SK-N-SH (cell line): ENCODE results near the gene TAF1L. TPM values are rescaled to one million over a fixed set of nuclear protein-coding genes. Genes with fewer than 3 reads are reported as not detected.

Experiments
- CTCF ChIA-PET: fragments of 300-600, 350-600 bp; formaldehyde crosslinking; extraction: SDS; loops from one replicate; lab custom pipeline; 2021; lab: Yijun Ruan, JAX
- POLR2A ChIA-PET: fragments of 350-600 bp; sonication (Branson Sonifier 250); formaldehyde crosslinking; extraction: SDS; loops from one replicate; lab custom pipeline; 2020; ENCODE audit warnings: antibody characterized with exemption, inconsistent platforms; lab: Yijun Ruan, JAX
- DNase-seq: peaks from one replicate; pipeline ENCODE4 v3.0.0; 2012
- H2AFZ ChIP-seq: fragments of 200-600 bp; sonication (generic); 2 replicates; pipeline ENCODE4 v1.8.1; 2016; ENCODE audit warnings: antibody characterized with exemption, mild to moderate bottlenecking, low read depth
- H3F3A ChIP-seq: fragments of 200-600 bp; sonication (generic); replicated peaks from 2 replicates; pipeline ENCODE3; 2016; ENCODE audit warnings: antibody characterized with exemption, mild to moderate bottlenecking; ENCODE audit not compliant: insufficient read depth
- H3K27ac ChIP-seq, 2 experiments: fragments of 200-500 bp in 1 of 2; fragments of 200-600 bp in 1 of 2; sonication (Bioruptor generic) in 1 of 2; sonication (generic), shearing (Covaris generic) in 1 of 2; 2 replicates each; pipeline versions ENCODE4 v1.5.1 to v1.6.1; 2014 to 2016; ENCODE audit warnings: low read depth in 2 of 2, inconsistent platforms in 1 of 2, low read length in 1 of 2, mild to moderate bottlenecking in 1 of 2, mixed read lengths in 1 of 2
- H3K27me3 ChIP-seq: fragments of 200-600 bp; sonication (generic), shearing (Covaris generic); 2 replicates; pipeline ENCODE4 v1.6.1; 2016; ENCODE audit warnings: mixed run types; ENCODE audit not compliant: insufficient read depth
- H3K36me3 ChIP-seq, 2 experiments: fragments of 200-500 bp in 1 of 2; fragments of 200-600 bp in 1 of 2; sonication (Bioruptor generic) in 1 of 2; sonication (generic) in 1 of 2; replicated peaks in 1 of 2; 2 replicates each; pipeline versions ENCODE3 to v1.5.1; 2014 to 2016; ENCODE audit warnings: low read length in 1 of 2, mild to moderate bottlenecking in 1 of 2; ENCODE audit not compliant: insufficient read depth in 2 of 2, control insufficient read depth in 1 of 2
- H3K4me1 ChIP-seq, 2 experiments: fragments of 200-500 bp in 1 of 2; fragments of 200-600 bp in 1 of 2; sonication (Bioruptor generic) in 1 of 2; sonication (generic), shearing (Covaris generic) in 1 of 2; 2 replicates each; pipeline versions ENCODE4 v1.5.1 to v1.6.1; 2014 to 2016; ENCODE audit warnings: low read depth in 1 of 2, low read length in 1 of 2, mixed run types in 1 of 2; ENCODE audit not compliant: insufficient read depth in 2 of 2, control insufficient read depth in 1 of 2
- H3K4me2 ChIP-seq: fragments of 200-600 bp; sonication (generic), shearing (Covaris generic); 2 replicates; pipeline ENCODE4 v1.6.1; 2017; ENCODE audit warnings: mixed run types
- H3K4me3 ChIP-seq, 2 experiments: fragments of 200-500 bp in 1 of 2; fragments of 200-600 bp in 1 of 2; sonication (Bioruptor generic) in 1 of 2; sonication (generic), shearing (Covaris generic) in 1 of 2; 2 replicates each; pipeline versions ENCODE4 v1.5.1 to v1.8.1; 2014 to 2016; ENCODE audit warnings: low read depth in 2 of 2, inconsistent platforms in 1 of 2, low read length in 1 of 2, mild to moderate bottlenecking in 1 of 2, mixed read lengths in 1 of 2, moderate library complexity in 1 of 2
- H3K79me2 ChIP-seq: fragments of 200-600 bp; sonication (generic); 2 replicates; pipeline ENCODE4 v1.8.1; 2017; ENCODE audit warnings: mild to moderate bottlenecking; ENCODE audit not compliant: insufficient read depth
- H3K9ac ChIP-seq: fragments of 200-600 bp; sonication (generic); 2 replicates; pipeline ENCODE4 v1.6.1; 2017; ENCODE audit warnings: mixed run types
- H3K9me2 ChIP-seq: fragments of 200-600 bp; sonication (generic); 2 replicates; pipeline ENCODE4 v1.6.1; 2017; ENCODE audit warnings: mixed run types
- H3K9me3 ChIP-seq: fragments of 200-600 bp; sonication (generic); 2 replicates; pipeline ENCODE4 v1.6.1; 2017; ENCODE audit warnings: mixed run types, mild to moderate bottlenecking, moderate library complexity
- H4K20me1 ChIP-seq: fragments of 200-600 bp; sonication (generic); 2 replicates; pipeline ENCODE4 v1.6.1; 2017; ENCODE audit warnings: mild to moderate bottlenecking, mixed run types; ENCODE audit not compliant: insufficient read depth
- CTCF ChIP-seq: fragments of 200-600 bp; sonication (generic); IDR thresholded peaks from 2 replicates; pipeline ENCODE4 v1.6.1; 2017; ENCODE audit warnings: antibody characterized with exemption, mild to moderate bottlenecking, moderate library complexity
- EP300 ChIP-seq, 2 experiments: IDR thresholded peaks; 2 replicates each; pipeline versions ENCODE4 v1.4.0 to v1.6.1; 2012; ENCODE audit warnings: borderline replicate concordance in 1 of 2, low read depth in 1 of 2, low read length in 1 of 2
- EZH2phosphoT487 ChIP-seq: fragments of 200-600 bp; sonication (generic); IDR thresholded peaks from 2 replicates; pipeline ENCODE4 v1.6.1; 2017; ENCODE audit warnings: low read depth, mixed run types, mild to moderate bottlenecking, antibody characterized with exemption, moderate library complexity, borderline replicate concordance
- FOXJ3 ChIP-seq: sonication (generic); formaldehyde crosslinking; IDR thresholded peaks from 2 replicates; pipeline ENCODE4 v1.5.1; 2020; ENCODE audit warnings: mild to moderate bottlenecking, missing genetic modification reagents
- GATA2 ChIP-seq: sonication (generic); formaldehyde crosslinking; IDR thresholded peaks from 2 replicates; pipeline ENCODE4 v1.5.0; 2020; ENCODE audit warnings: mild to moderate bottlenecking, missing genetic modification reagents
- IRF3 ChIP-seq: fragments of 150-350 bp; IDR thresholded peaks from 2 replicates; pipeline ENCODE4 v1.6.1; 2016; ENCODE audit warnings: mild to moderate bottlenecking, low read depth, low read length
- MXI1 ChIP-seq: IDR thresholded peaks from 2 replicates; pipeline ENCODE4 v1.6.1; 2012; ENCODE audit warnings: mild to moderate bottlenecking, low read depth, low read length, improper control_type of control experiment
- NRF1 ChIP-seq: IDR thresholded peaks from 2 replicates; pipeline ENCODE4 v1.6.1; 2012; ENCODE audit warnings: low read depth, mild to moderate bottlenecking, low read length
- RAD21 ChIP-seq: IDR thresholded peaks from 2 replicates; pipeline ENCODE4 v1.6.1; 2012; ENCODE audit warnings: mild to moderate bottlenecking, low read length
- RCOR1 ChIP-seq: fragments of 150-350 bp; IDR thresholded peaks from 2 replicates; pipeline ENCODE4 v1.6.1; 2017; ENCODE audit warnings: antibody characterized with exemption, low read length
- RXRA ChIP-seq: IDR thresholded peaks from 2 replicates; pipeline ENCODE4 v1.4.0; 2012; ENCODE audit warnings: low read depth, mild to moderate bottlenecking, borderline replicate concordance
- SMC3 ChIP-seq: IDR thresholded peaks from 2 replicates; pipeline ENCODE4 v1.6.1; 2012; ENCODE audit warnings: low read depth, low read length, improper control_type of control experiment
- TAF1 ChIP-seq: IDR thresholded peaks from 2 replicates; pipeline ENCODE4 v1.6.1; 2012; ENCODE audit warnings: low read depth, mild to moderate bottlenecking, low read length, moderate library complexity, borderline replicate concordance
- TCF12 ChIP-seq: IDR thresholded peaks from 2 replicates; pipeline ENCODE4 v1.4.0; 2012
- WGBS: methylation state at CpG from one replicate; pipeline ENCODE4 v1.1.6; 2017; ENCODE audit warnings: low lambda C conversion rate; 5-methylcytosine and 5-hydroxymethylcytosine counted together
- polyA plus RNA-seq, 3 experiments: library from polyadenylated mRNA; depleted of rRNA; stranded (reverse); fragments of >200 nt; gene quantifications; 2 replicates each; pipeline ENCODE4 v1.2.3, GENCODE V29; 2012
- TF ChIP-seq, protein P1 (sequence below): fragments of 150-350 bp; IDR thresholded peaks from 2 replicates; pipeline ENCODE4 v1.6.1; 2017; ENCODE audit warnings: antibody characterized with exemption, low read length, low read depth, borderline replicate concordance
- TF ChIP-seq, protein P2 (sequence below): IDR thresholded peaks from 2 replicates; pipeline ENCODE4 v1.6.1; 2012; ENCODE audit warnings: mild to moderate bottlenecking, low read depth, low read length, moderate library complexity

TAF1L gene
- polyA plus RNA-seq, 1 of the 3 experiments (the other 2 are of a cell fraction): not detected

GRCh38 chr9:32596096-32596865 lies 39.2 kb downstream of the TAF1L start:
- no peak overlapping the region for H2AFZ ChIP-seq

GRCh38 chr9:32590898-32591297 lies 44.6 kb downstream of the TAF1L start:
- H3K4me1 ChIP-seq: peaks cover 0 to 3% of the 10 kb centered on the region in 2 experiments; a peak in 1 of 4 replicates
- H3K36me3 ChIP-seq: no peaks in the 10 kb centered on the region
- H3K9me2 ChIP-seq: no peaks in the 10 kb centered on the region
- H3K9ac ChIP-seq: no peak overlapping the region
- H3K27ac ChIP-seq: no peak overlapping the region
- H3K9me3 ChIP-seq: no peaks in the 10 kb centered on the region
- H3K4me2 ChIP-seq: no peak overlapping the region
- no peak for DNase-seq
- no peak overlapping the region for H2AFZ ChIP-seq
- no peaks in the 10 kb centered on the region for H3F3A ChIP-seq
- H4K20me1 ChIP-seq: no peaks in the 10 kb centered on the region
- H3K79me2 ChIP-seq: no peaks in the 10 kb centered on the region
- ChIA-PET CTCF (interaction anchor here (3.7 to 20.6 kb wide), 4 partner anchors 11 to 378 kb away, joined by 25 to 620 read pairs (median 116); no protein-coding TSS in a partner anchor), POLR2A (no interaction called here)
- H3K27me3 ChIP-seq: no peaks in the 10 kb centered on the region
- 24% methylated on average over 1 of the region's 1 CpG for WGBS
- H3K4me3 ChIP-seq: no peak overlapping the region
- TF ChIP-seq RXRA (no peak), FOXJ3 (CRISPR knock-in tag) (no peak), EZH2phosphoT487 (no peak), MXI1 (no peak), RAD21 (no peak)
- TF ChIP-seq, protein P1, sequence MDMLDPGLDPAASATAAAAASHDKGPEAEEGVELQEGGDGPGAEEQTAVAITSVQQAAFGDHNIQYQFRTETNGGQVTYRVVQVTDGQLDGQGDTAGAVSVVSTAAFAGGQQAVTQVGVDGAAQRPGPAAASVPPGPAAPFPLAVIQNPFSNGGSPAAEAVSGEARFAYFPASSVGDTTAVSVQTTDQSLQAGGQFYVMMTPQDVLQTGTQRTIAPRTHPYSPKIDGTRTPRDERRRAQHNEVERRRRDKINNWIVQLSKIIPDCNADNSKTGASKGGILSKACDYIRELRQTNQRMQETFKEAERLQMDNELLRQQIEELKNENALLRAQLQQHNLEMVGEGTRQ: no peak
- TF ChIP-seq, protein P2, sequence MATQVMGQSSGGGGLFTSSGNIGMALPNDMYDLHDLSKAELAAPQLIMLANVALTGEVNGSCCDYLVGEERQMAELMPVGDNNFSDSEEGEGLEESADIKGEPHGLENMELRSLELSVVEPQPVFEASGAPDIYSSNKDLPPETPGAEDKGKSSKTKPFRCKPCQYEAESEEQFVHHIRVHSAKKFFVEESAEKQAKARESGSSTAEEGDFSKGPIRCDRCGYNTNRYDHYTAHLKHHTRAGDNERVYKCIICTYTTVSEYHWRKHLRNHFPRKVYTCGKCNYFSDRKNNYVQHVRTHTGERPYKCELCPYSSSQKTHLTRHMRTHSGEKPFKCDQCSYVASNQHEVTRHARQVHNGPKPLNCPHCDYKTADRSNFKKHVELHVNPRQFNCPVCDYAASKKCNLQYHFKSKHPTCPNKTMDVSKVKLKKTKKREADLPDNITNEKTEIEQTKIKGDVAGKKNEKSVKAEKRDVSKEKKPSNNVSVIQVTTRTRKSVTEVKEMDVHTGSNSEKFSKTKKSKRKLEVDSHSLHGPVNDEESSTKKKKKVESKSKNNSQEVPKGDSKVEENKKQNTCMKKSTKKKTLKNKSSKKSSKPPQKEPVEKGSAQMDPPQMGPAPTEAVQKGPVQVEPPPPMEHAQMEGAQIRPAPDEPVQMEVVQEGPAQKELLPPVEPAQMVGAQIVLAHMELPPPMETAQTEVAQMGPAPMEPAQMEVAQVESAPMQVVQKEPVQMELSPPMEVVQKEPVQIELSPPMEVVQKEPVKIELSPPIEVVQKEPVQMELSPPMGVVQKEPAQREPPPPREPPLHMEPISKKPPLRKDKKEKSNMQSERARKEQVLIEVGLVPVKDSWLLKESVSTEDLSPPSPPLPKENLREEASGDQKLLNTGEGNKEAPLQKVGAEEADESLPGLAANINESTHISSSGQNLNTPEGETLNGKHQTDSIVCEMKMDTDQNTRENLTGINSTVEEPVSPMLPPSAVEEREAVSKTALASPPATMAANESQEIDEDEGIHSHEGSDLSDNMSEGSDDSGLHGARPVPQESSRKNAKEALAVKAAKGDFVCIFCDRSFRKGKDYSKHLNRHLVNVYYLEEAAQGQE: no peak

More at GRCh38 chr9:32596096-32596865, 39.2 kb downstream of the TAF1L start:
- Histone ChIP-seq H3K4me3 (no peak overlapping the region), H4K20me1 (no peaks in the 10 kb centered on the region), H3K9ac (no peak overlapping the region), H3K27ac (no peak overlapping the region), H3K4me2 (no peak overlapping the region), H3K79me2 (no peaks in the 10 kb centered on the region), H3K9me3 (no peaks in the 10 kb centered on the region), H3K9me2 (no peaks in the 10 kb centered on the region), H3F3A (no peaks in the 10 kb centered on the region), H3K27me3 (no peaks in the 10 kb centered on the region), H3K36me3 (no peaks in the 10 kb centered on the region), H3K4me1 (no peaks in the 10 kb centered on the region)
- TF ChIP-seq SMC3 (no peak), CTCF (no peak), EP300 (IDR thresholded peaks at IDR 0.05; ENCODE audit: borderline replicate concordance in 1 of 2, low read depth in 1 of 2, low read length in 1 of 2) (no peak), TCF12 (no peak), GATA2 (no peak), MXI1 (no peak), RCOR1 (no peak), NRF1 (no peak), TAF1 (no peak), IRF3 (no peak), RXRA (no peak)
- WGBS: 35% methylated on average over 4 of the region's 4 CpGs
- CTCF ChIA-PET: interaction anchor here (0.7 to 1.5 kb wide), 6 partner anchors 8 to 372 kb away, joined by 3 to 6 read pairs (median 3); no protein-coding TSS in a partner anchor
- no peak for DNase-seq
- POLR2A ChIA-PET: no interaction called here
